DMS 273 treated with DMSO at 0.1 percent for 48 hours (cell line): ENCODE measurements around the gene SPATA2L.

Experiments
- DNase-seq: peaks from one replicate; lab custom pipeline; 2025; lab: John Stamatoyannopoulos, UW

The SPATA2L gene

GRCh38 chr16:89656435-89657121 is 44.9 kb downstream of the SPATA2L start:
- DNase-seq = no peak

- no peak for DNase-seq
Measured at GRCh38 chr16:89655062-89655643, 46.4 kb downstream of the SPATA2L start.

DNA sequence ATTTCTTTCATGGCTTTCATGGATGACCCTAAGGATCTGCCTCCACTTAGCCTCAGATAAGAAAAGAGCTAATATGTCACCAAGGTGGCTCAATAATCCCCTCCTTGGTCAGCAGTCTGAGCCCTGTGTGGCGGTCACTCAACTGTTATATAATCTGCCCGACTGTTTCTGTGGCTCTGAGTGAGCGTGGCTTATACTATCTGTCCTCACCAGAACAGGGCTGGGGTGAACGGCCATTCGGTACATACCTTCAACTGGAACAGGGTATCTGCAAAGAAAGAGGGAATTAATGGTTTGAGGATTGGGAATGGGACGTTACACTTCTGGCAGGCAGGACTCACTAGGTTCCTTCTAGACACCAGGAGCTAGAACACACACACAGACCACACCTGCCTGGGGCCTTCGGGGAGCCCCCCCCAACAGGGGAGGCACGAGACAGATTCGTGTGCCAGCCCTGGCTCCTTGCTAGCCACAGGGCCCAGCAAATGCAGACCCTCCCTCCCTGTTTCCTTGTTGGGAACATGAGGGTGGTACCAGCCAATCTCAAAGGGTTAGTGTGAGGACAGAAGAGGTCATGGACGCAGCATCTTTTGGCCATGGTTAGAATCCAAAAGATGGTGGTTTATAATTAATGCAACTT is 47.7 kb downstream of the SPATA2L start:
- no peak for DNase-seq

DNA sequence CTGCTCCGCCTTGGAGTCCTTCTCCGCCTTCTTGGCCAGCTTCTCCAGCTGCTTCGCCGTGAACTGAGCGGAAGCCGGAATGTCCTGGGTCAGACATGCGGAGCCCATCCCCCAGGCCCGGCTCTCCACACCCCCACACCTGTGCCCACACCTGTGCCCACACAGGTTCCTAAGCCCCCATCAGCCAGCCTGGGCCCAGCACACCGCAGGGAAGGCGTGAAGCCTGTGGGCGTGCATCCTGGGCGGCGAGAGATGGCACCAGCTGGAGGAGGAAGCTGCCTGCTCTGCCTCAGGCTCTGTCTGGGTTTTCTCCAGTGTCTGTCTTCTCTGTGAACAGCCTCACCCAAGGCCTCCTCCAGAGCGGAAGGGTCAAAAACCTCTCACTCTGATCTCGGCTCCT is 49.9 kb downstream of the SPATA2L start:
- DNase-seq = no peak

DNA sequence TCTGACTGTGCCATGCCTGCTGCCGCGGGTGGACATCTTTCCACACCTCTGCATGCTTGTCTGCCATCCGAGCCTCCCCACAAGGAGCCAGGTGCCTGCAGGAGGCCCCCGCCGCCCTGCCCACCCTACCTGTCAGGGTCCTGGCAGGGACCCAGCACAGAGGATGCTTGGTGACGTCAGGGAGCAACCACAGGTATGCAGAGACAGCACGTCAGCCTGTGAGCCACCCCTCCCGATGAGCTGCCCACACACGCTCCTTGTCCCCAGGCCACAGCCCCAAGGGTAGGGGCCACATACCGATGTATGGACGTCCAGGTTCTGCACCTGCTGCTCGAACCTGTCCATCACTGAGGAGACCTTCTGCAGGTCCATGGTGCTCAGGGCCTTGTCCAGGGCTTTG is 54.6 kb downstream of the SPATA2L start:
- no peak for DNase-seq
